ENCODE measurements around the gene JMJD1C.
"Not testable (repeated sequence)": the region's sequence is repeated elsewhere in the genome, so short reads cannot be mapped to it uniquely, and the experiment has no call there.

The JMJD1C gene

GRCh38 chr10:63236113-63236935 is 229.5 kb downstream of the JMJD1C start:
- no peaks in the 10 kb centered on the region for H3K36me3 ChIP-seq (ENCODE audit: control insufficient read depth, insufficient read depth, low read length)
- no peaks in the 10 kb centered on the region for H3K9me3 ChIP-seq (ENCODE audit: control insufficient read depth, low read length)
- H3K9ac ChIP-seq, result no peak overlapping the region
- peaks cover 21% of the 10 kb centered on the region for H3K79me2 ChIP-seq
- H3K27me3 ChIP-seq (ENCODE audit: control insufficient read depth, insufficient read depth, low read length), result no peaks in the 10 kb centered on the region
- H3K27ac ChIP-seq, result no peak overlapping the region
- H3K4me2 ChIP-seq (ENCODE audit: low read length), result no peak overlapping the region
- no peak for TF ChIP-seq CTCF (IDR thresholded peaks at IDR 0.05)
- H3K4me1 ChIP-seq, result no peaks in the 10 kb centered on the region
- H3K4me3 ChIP-seq (ENCODE audit: low read depth, low read length), result no peak overlapping the region
- H2AFZ ChIP-seq, result no peak overlapping the region

GRCh38 chr10:63235136-63235535 is 230.6 kb downstream of the JMJD1C start:
- H3K27ac ChIP-seq; H3K27me3 ChIP-seq (ENCODE audit: control insufficient read depth, insufficient read depth, low read length); H3K9ac ChIP-seq; H3K4me1 ChIP-seq; H3K36me3 ChIP-seq (ENCODE audit: control insufficient read depth, insufficient read depth, low read length); H3K4me2 ChIP-seq (ENCODE audit: low read length); H3K9me3 ChIP-seq (ENCODE audit: control insufficient read depth, low read length); H2AFZ ChIP-seq; H3K4me3 ChIP-seq (ENCODE audit: low read depth, low read length): not testable (repeated sequence)
- peaks cover 26% of the 10 kb centered on the region for H3K79me2 ChIP-seq

GRCh38 chr10:63229161-63229560 is 236.6 kb downstream of the JMJD1C start:
- Histone ChIP-seq H3K9ac (no peak overlapping the region), H3K27ac (no peak overlapping the region), H3K27me3 (ENCODE audit: control insufficient read depth, insufficient read depth, low read length) (no peaks in the 10 kb centered on the region), H3K4me1 (no peaks in the 10 kb centered on the region), H3K4me2 (ENCODE audit: low read length) (no peak overlapping the region), H3K9me3 (ENCODE audit: control insufficient read depth, low read length) (no peaks in the 10 kb centered on the region), H2AFZ (no peak overlapping the region), H3K79me2 (peaks cover 21% of the 10 kb centered on the region), H3K4me3 (ENCODE audit: low read depth, low read length) (no peak overlapping the region), H3K36me3 (ENCODE audit: control insufficient read depth, insufficient read depth, low read length) (no peaks in the 10 kb centered on the region)
- TF ChIP-seq CTCF (IDR thresholded peaks at IDR 0.05), result no peak

GRCh38 chr10:63228237-63228636 is 237.5 kb downstream of the JMJD1C start:
- H3K36me3 ChIP-seq (ENCODE audit: control insufficient read depth, insufficient read depth, low read length), result no peaks in the 10 kb centered on the region
- no peaks in the 10 kb centered on the region for H3K9me3 ChIP-seq (ENCODE audit: control insufficient read depth, low read length)
- H3K4me3 ChIP-seq (ENCODE audit: low read depth, low read length), result no peak overlapping the region
- H3K9ac ChIP-seq, result no peak overlapping the region
- H3K79me2 ChIP-seq, result peaks cover 18% of the 10 kb centered on the region
- H2AFZ ChIP-seq, result no peak overlapping the region
- H3K27me3 ChIP-seq (ENCODE audit: control insufficient read depth, insufficient read depth, low read length), result no peaks in the 10 kb centered on the region
- no peaks in the 10 kb centered on the region for H3K4me1 ChIP-seq
- no peak for TF ChIP-seq CTCF (IDR thresholded peaks at IDR 0.05)
- no peak overlapping the region for H3K4me2 ChIP-seq (ENCODE audit: low read length)
- H3K27ac ChIP-seq, result no peak overlapping the region

- Histone ChIP-seq H3K4me2 (ENCODE audit: low read length) (no peak overlapping the region), H3K4me1 (no peaks in the 10 kb centered on the region), H2AFZ (no peak overlapping the region), H3K9me3 (ENCODE audit: control insufficient read depth, low read length) (no peaks in the 10 kb centered on the region), H3K9ac (no peak overlapping the region), H3K27ac (no peak overlapping the region), H3K36me3 (ENCODE audit: control insufficient read depth, insufficient read depth, low read length) (no peaks in the 10 kb centered on the region), H3K27me3 (ENCODE audit: control insufficient read depth, insufficient read depth, low read length) (no peaks in the 10 kb centered on the region), H3K4me3 (ENCODE audit: low read depth, low read length) (no peak overlapping the region), H3K79me2 (peaks cover 18% of the 10 kb centered on the region)
- TF ChIP-seq CTCF (IDR thresholded peaks at IDR 0.05), result no peak
Observed at GRCh38 chr10:63227207-63227895, 238.4 kb downstream of the JMJD1C start.
